Esophagus mucosa (tissue), 1 donor: ENCODE data around the gene TSPAN14. TPM values are rescaled to one million over a fixed set of nuclear protein-coding genes. Genes with fewer than 3 reads are reported as not detected.

ENCODE experiments used
- ATAC-seq: fragments of 200-7000 bp; cut with Tn5 transposase; one replicate; pipeline ENCODE4 v1.9.1; 2020
- total RNA-seq: library from RNA; stranded (reverse); gene quantifications from one replicate; pipeline ENCODE4 v1.2.4, GENCODE V29; 2023
- donor health status: DM: yes; HTN: yes; CAD: no.

The TSPAN14 gene
- total RNA-seq, 1 donor from 2014 or later, result 94.6 TPM

DNA sequence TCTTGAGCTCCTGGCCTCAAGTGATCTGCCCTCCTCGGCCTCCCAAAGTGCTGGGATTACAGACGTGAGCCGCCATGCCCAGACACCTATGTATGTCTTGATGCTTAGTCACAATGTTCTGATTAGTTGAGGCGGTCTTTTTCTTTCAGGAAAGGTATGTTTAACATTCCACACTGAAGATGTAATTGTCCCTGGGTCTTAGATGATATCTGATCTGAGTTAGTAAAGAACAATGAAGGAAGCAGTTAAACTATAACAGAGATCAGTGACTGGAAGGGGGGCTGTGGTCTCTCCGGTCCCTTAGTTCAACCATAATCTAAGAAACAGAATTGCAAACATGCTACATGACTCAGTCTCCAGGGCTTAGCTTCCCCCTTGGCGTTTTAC is 52.1 kb downstream of the TSPAN14 start:
- ATAC-seq, result peak; percentile 29

DNA sequence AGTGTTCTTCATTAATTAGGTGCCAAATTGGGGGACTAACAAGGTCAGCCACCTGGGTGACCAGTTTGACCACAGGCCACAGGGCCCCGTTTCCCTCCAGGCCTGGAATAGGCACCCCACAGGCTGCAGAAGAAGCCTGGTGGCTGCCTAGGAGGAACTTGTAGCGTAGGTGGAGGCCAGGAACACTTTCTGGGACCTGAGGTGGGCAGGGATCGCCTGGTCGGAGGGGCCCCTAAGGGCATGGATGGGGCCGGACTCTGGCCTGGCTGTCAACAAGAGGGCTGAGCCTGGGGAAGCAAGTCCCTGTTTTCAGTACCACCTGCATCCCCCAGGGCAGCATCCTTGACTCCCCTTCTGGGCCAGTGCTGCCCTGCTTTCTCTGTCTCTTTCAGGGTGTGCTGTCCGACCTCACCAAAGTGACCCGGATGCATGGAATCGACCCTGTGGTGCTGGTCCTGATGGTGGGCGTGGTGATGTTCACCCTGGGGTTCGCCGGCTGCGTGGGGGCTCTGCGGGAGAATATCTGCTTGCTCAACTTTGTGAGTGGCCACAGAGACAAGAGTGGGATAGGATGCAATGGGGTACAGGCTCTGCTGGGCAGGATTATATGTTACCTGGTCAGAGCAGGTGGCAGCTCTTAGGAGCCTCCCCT is 52.9 kb downstream of the TSPAN14 start:
- ATAC-seq, result no peak

DNA sequence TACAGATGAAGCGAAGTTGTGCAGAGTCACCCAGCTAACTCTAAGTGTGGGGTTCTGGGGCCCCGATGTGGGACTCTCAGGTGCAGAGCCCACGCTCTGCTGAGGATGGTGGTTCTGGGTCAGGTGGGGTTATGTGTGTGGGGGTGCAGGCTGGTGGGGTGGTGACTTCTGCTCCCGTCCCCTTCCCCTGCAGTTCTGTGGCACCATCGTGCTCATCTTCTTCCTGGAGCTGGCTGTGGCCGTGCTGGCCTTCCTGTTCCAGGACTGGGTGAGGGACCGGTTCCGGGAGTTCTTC is 54.9 kb downstream of the TSPAN14 start:
- ATAC-seq, result no peak

DNA sequence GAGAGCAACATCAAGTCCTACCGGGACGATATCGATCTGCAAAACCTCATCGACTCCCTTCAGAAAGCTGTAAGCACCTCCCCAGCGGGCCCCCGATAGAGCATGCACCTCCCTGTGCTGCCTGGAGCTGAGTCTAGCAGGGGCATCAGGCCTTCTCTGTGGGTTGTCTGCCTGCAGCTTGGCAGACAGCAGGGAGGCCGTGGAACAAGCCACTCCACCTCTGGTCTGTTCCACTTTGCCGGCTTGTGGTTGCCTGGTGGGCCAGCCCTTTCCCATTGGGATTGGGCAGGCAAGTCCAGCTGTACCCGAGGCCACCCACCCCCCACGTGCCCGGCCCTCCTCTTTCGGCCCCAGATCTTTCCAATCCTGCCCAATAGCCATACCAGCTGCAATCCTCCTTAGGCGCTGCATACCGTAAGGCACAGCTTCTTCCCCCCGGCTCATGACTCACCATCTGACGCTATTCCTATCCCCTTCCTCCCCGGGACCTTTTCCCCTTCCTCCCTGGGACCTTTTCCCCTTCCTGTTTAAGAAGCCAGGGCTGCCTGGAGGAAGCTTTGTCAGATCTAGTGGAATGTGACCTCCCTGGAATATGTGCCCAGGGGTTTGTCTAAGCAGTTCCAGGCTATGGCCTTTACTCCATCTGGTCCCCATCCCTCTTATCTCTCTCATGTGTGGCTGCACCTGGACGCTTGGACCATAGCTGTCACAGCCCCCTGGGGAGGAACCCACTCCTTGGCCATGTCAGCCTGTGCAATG is 55.5 kb downstream of the TSPAN14 start:
- ATAC-seq, result peak; percentile 18

DNA sequence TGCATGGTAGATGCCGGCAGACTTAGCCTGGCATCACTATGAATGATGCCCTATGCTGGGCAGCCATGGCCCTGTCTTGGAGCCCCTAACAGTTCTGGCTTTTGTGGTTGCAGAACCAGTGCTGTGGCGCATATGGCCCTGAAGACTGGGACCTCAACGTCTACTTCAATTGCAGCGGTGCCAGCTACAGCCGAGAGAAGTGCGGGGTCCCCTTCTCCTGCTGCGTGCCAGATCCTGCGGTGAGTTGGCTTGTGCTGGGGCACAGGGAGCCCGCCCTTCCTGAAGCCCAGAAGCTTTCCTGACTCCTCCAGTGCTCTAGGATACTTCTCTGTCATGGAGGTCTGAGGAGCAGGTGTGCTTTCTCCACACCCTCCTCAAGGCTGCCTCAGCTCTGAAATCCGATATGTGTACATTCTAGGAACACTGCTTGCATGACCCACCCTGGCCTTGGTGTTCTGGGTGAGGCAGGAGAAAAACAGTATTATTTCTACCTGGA is 58.0 kb downstream of the TSPAN14 start:
- no peak for ATAC-seq

DNA sequence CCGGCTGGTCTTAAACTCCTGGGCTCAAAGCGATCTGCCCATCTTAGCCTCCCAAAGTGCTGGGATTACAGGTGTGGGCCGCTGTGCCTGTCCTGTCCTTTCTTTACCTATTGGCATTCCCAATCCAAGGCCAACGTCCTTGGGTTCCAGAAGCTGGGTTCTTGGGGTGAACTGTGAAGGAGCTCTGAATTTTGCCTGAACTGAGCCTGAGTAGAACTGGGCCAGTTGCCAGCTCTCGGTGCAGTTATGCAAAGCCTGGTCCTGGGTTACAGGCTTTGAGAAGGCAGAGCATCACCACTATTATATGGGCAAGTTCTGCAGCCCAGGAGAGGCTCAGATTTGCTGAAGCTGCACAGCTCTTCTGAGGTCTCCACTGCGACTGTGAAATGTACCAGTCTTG is 59.0 kb downstream of the TSPAN14 start:
- no peak for ATAC-seq

DNA sequence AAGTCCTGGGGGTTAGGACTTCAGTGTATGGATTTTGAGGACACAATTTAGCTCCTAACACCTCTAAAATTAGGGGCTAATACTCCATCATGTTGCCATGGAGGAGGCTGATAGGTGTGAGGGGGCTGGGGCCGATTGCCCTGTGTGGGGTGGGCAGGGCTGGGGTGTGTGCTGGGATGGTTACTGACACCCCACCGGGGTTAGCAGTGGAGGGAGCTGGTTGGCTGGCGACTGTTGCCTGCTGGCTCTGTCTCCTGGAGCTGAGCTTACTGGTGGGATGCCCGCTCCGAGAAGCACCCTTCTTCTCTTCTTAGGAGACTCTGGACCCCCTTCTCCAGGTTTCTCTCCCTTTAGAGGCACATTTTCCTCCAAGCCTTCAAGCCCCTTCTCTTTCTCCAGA is 61.4 kb downstream of the TSPAN14 start:
- no peak for ATAC-seq

DNA sequence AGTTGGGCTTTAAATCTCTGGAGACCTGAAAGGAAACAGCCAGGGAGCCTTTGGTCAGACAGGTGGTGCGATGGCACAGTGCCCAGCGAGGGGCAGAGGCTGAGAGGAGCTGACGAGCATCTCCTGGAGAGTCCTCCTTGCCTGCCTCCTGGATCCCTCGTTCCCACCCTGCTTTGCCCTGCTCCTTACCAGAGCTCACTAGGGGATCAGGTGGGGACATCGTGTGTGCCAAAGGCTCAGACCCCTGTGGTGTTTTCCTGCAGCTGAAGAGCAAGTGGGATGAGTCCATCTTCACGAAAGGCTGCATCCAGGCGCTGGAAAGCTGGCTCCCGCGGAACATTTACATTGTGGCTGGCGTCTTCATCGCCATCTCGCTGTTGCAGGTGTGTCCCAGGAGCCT is 61.8 kb downstream of the TSPAN14 start:
- no peak for ATAC-seq

DNA sequence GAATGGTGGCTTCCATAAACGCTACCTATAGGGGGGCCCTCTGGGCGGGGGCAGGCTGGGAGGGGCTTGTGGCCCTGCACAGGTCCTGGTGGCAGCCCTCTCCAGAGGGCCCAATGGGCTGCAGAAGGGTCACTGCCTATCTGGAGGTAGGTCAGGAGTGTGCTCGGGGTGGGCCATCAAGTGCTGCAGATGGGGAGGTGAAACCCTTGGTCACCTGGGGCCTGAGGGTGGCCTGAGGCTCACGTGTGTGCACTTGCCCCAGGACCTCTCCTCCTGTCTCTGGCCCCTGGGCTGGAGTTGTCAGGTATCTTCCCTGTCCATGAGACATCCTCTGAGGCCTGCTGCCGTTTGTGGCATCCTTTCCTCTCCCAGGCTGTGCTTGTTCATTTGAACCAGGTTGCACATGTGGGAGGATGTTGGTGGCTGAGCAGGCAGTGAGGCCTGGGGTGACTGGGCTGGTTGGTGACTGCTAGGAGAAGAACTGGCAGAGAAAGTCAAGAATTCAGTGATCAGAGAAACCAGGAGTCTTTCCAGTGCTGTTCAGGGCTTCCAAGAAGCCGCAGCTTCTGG is 62.5 kb downstream of the TSPAN14 start:
- peak; percentile 12 for ATAC-seq

DNA sequence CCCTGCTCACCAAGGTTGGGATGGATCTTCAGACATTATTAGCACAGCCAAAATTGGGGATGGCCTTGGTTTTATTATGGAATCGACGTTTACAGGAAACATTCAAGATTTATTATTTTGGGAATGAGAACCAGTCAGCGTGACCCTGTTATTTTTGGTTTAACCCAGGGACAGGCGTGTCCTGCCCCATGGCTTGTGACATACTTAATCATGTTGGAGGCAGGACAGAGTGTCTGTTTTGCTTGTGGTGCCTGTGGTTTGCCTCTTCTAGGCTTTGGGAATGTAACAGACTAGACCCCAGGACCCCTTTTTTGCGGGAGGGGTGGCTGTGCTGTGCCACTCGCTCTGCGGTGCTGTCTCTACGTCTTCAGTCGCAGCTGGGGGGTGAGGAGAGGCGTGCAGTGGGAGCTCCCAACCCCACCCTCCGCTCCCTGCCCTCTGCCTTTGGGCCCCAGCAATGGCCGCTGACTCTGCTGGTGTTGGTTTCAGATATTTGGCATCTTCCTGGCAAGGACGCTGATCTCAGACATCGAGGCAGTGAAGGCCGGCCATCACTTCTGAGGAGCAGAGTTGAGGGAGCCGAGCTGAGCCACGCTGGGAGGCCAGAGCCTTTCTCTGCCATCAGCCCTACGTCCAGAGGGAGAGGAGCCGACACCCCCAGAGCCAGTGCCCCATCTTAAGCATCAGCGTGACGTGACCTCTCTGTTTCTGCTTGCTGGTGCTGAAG is 63.5 kb downstream of the TSPAN14 start:
- ATAC-seq, result no peak

DNA sequence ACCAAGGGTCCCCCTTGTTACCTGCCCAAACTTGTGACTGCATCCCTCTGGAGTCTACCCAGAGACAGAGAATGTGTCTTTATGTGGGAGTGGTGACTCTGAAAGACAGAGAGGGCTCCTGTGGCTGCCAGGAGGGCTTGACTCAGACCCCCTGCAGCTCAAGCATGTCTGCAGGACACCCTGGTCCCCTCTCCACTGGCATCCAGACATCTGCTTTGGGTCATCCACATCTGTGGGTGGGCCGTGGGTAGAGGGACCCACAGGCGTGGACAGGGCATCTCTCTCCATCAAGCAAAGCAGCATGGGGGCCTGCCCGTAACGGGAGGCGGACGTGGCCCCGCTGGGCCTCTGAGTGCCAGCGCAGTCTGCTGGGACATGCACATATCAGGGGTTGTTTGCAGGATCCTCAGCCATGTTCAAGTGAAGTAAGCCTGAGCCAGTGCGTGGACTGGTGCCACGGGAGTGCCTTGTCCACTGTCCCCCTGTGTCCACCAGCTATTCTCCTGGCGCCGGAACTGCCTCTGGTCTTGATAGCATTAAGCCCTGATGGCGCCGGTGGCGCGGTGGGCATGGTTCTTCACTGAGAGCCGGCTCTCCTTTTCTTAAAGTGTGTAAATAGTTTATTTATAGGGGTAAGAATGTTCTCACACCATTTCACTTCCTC is 64.2 kb downstream of the TSPAN14 start:
- ATAC-seq, result no peak

DNA sequence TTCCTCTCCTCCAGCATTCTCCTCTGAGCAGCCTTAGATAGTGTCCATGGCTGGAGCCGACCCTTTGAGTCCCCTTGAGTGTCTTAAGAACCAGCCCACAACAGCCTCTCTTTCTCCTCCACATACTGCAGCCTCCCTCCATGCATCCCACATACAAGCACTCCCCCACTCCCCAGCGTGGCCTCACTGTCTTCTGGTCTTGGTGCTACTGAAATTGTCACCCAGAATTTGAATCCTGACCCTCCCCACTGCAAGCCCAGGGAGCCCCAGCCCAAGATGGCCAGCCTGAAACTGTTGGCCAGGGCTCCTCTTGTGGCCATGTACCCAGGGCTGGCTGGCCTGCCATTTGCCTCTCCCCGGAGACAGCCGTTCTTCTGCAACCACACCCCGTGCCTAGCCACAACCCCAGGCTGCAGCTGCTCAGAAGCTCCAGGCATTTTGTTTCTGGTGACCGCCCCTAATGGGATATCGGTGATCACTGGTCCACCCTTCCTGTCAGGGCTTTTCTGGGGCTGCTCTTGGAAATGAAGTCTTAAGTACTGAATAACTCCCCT is 64.8 kb downstream of the TSPAN14 start:
- no peak for ATAC-seq

DNA sequence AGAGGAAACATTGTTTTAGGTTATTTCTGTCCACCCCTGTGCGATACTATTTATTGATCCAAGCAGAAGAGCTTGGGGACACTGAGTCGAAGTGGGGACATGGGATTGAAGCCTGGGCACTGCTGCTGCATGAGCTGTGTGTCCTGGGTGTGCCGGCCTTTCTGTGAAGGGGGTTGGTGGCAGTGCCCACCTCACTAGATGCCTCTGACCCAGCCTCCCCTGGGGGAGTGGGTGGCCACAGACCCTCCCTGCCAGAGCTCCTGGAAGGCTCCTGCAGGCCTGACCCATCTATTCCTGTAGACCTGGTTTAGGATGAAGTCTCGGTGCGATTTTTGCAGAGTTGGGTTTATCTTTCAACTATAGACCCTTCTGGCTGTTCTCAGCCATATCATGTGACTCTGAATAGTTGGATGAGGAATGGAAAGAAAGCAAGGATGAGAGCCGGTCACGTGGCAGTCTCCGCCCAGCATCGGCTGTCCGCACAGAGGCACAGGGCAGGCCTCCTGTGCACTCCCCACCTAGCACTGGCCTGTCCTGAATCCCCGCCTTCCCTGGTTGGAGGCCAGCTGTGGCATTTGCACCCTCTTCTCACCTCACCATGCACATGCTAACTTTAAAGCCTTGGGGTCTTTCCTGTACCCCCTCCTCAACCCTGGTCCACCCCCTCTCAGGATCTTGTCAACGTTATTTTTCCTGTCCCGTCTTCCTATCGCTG is 66.0 kb downstream of the TSPAN14 start:
- ATAC-seq, result no peak

DNA sequence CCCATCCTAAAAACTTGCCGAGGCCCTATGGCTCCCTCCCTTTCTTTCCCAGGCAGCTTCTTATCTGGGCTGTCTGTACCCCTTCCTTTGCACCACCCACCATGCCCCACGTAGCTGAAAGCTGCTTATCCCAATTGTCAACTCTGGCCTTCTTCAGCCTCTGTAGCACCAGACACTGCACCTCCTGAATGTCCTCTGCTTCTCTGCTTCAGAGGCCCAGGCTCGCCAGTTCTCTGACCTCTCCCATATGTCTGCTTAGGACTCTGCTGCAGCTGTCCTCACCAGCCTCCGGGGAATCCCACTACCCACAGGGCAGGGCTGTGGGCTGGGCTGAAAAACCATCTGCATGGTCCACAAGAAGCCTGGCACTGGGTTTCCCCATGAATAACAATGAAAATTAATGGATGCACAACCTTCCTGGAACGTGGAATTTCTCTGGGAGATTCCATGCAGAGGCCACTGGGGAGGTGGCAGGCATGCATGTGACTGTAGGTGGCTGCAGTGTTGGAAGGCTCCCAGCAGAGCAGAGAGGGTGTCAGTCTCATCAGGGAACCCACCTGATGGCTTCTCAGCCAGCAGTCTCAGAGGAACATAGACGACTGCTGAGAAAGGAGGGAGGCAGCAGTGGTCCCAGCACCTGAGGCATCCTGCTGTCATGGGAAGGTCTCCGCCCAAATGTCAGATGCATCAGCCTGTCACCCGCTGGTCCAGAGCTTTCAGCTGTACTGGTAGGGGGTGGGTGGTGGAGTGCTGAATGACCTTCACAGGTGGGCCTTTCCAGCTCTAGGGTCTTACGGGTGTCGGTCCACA is 66.8 kb downstream of the TSPAN14 start:
- ATAC-seq, result no peak

DNA sequence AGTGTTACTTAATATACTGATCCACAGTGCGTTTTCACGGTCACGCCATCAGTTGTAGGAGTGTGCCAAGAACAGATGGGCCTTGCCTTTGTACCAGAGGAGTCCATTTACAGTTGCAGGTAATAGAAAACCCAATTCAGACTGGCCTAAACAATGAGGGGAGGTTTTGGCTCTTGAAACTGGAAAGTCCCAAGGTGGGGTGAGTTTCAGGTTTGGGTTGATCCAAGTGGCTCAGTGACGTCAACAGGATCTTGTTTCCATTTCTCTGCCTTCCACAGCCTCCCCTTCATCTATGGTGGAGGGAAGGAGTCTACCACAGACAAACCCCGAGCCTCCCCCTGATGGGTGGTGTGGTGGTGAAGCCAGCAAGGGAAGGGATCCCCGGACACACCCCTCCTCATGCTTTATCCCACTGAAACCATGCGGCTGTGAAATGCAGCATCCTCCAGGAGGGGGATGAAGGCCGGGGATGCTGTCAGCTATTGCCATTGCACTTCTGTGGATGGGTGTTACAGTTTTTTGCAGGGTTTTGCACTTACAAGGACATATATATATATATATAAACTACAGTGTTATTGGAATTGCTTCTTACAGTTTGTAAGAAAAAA is 68.8 kb downstream of the TSPAN14 start:
- peak; percentile 28 for ATAC-seq

DNA sequence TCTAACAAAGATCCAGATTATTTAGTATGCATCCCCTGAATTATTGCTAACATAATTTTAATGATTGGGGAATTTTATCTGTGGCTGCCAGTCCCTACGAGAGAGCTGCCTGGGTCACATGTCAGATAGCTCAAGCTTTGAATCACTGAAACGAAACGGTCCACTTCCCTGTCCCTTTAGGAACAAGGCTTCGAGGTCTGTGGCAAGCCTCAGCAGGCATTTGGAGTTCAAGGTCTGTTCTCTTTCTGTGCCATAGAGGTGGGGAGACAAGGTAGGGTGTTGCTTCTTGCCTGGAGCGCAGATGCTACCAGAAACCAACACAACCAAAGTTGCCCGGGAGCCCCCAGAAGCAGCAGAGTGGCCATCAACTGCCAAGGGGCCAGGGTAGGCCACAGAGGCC is 69.7 kb downstream of the TSPAN14 start:
- ATAC-seq, result peak; percentile 46

DNA sequence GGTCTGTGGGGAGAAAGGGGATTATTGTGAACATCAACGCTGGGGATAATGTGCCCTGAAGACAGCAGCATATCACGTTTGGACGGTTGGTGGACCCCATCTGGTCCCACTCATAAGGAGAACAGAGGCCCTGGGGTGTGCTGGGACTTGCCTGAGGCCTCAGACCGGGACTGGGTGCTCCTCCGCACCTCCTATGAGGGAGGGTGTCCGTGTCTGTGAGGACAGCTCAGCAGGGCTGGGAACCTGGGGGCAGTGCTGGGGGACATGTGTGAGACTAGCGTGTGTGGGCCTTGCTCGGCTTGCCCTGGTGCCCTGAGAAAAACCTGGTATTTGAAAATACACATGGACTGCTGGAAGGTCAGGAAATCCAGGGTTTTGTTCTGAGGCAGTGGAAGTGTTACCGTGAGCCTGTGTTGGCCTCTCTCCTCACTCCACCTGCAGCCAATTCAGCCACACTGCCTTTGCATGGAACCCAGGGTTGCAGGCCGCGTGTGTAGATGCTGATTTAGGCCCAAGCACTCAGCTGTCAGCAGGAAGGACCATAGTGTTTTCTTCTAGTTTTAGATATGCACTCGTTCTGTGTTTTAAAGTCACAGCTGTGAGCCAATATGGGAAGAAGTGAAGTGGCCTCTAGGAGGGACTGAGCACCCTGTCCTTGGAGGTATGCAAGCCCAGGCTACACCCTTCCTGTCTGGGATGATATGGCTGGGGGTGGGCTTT is 70.2 kb downstream of the TSPAN14 start:
- ATAC-seq, result peak; percentile 34

DNA sequence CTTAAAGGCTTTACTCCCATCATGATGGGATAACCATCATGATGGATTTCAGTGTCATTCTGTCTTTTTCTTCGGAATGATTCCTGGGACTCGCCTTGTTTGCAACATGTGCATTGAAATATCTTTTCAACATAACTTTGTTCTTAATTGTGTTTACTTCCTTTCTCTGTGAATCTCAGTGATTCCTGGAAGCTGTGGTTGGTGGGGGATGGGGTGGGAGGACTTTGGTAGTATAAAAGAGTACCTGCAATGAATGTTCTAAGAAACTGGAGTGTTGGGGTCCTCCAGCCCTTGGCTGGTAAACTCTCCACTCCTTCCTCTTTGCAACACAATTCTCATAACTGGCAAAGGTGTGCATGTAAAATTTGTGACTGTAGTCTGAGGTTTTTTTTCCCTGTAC is 72.1 kb downstream of the TSPAN14 start:
- ATAC-seq, result no peak

DNA sequence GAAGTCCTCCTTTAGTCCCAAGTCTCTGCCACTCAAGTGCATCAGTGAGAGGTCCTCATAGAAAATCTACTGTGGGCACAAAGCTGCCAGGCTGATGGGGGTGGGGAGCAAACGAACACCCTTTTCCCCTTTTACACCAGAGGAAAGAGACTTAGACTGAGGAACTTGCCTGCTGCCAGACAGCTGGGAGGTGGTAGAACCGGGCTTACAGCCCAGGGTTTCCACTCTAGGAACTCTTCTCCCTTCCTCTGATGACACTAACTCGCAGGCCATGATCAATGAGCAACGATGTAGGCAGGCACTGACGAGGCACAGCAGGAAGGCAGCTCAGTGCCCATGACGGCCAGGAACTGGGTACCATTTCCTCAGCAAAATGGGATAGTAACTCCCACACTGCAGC is 72.6 kb downstream of the TSPAN14 start:
- peak; percentile 30 for ATAC-seq

DNA sequence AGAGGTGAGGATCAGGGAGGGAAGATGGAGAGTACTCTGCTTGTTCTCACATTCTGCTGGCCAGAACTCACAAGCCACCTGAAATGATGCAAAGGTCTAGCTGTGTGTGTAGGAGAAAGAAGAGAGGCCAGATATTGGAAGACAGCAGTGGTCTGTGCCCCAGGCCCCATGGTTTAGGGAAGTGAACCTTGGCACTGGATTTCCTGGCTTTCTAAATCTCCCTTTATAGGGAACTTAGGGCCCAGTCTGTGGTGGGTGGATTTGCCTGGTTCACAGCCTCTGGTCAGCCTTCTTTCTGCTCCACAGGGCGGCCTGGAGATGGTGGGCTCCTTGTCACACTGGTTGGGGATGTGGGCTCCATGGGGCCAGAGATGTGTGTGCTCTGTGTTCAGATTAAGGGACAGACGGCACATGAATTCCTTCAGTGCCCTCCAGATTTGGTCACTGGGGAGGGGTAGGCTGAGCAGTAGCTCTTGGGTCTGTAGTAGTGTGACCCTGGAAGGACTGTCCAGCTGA is 74.1 kb downstream of the TSPAN14 start:
- no peak for ATAC-seq
